NCI-H2227 (cell line): ENCODE measurements around the gene COL15A1.

Source experiments
- DNase-seq: peaks from one replicate; lab custom pipeline; 2025; ENCODE audit not compliant: unreplicated experiment; lab: John Stamatoyannopoulos, UW

The COL15A1 gene

DNA sequence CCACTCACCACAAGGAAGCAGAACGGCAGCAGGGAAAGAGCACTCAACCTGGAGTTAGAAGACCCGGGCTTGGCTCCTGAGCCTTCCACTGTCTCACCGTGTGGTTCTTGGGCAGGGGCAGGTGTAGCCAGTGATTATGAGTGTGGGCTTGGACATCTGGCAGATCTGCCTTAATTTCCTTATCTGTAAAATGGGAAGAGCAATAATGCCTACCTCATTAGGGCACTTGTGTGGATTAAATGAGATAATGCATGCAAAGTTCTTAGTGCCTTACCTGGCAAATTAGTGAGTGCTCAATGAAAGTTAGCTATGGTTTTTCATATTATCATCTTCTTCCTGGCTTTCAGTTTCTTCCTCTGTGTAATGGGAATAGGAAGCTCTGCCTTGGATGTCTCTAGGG, 28.1 kb upstream of the COL15A1 start:
- DNase-seq, result no peak

DNA sequence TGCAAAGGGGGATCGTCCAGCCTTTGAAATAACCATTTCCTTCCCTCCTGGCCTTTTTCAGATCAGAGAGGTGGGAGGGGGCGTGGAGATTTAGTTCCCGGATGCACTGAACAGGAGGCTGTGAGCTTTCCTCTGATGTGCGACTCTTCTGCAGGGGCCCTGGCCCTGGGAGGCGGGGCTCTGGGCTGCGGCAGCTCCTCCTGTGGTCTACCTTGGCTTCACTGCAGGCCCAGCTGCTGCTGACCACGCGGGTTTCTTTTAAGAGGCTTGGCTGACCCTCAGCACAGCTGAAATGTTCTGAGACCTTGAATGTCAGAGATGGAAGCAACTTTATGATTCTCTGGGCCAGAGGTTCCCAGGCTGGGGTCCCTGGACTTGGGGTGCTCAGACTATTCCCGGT, 27.0 kb upstream of the COL15A1 start:
- no peak for DNase-seq

DNA sequence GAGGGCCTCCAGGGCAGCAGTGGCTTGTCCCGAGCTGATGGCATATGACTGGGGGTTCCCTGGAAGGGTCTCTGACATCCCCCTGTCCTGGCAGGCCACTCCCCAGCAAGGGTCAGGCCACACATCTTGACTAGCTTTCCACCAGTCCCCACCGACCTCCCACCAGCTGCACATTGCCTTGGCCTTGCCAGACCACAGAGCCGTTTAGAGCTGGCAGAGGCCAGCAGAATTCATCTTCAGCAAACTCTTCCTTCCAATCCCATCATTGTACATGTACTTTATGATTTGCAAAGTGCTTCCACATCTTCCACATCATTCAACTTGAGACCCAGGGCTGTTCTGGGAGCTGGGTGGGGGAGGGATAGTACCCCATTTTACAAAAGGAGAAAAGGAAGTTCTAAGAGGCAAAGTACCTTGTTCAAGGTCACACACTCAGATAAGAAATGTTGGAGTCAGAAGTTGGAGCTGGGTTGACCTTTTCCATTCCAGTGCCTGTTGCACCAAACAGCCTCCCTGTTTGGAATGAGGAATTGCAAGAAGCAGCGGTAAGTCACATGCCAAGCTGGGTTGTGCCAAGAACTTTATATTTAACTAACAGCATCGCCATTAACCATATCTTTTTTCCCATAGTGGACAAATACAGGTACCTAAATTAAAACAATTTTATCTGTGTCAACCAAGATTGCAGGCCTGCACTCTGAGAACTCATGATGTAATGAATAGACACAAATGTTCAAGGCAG, 25.8 kb upstream of the COL15A1 start:
- no peak for DNase-seq

DNA sequence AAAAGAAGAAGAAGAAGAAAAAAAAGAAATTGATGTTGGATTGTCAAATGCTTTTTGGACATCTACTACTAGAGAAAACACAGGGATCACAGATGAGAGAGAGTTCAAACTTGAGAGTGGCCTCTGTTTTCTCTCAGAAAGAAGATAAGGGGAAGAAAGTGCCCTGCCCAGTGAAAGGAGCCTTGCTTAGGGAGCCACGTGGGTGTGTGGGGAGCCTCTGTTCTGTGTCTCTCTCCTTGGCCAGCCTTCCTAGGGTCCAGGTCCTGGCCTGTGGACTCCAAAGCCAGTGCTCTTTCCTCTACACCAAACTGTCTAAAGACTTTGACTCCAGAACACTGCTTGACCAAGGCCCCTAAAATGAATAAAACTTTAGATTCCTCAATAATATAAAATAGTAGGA, 22.0 kb upstream of the COL15A1 start:
- DNase-seq, result no peak

DNA sequence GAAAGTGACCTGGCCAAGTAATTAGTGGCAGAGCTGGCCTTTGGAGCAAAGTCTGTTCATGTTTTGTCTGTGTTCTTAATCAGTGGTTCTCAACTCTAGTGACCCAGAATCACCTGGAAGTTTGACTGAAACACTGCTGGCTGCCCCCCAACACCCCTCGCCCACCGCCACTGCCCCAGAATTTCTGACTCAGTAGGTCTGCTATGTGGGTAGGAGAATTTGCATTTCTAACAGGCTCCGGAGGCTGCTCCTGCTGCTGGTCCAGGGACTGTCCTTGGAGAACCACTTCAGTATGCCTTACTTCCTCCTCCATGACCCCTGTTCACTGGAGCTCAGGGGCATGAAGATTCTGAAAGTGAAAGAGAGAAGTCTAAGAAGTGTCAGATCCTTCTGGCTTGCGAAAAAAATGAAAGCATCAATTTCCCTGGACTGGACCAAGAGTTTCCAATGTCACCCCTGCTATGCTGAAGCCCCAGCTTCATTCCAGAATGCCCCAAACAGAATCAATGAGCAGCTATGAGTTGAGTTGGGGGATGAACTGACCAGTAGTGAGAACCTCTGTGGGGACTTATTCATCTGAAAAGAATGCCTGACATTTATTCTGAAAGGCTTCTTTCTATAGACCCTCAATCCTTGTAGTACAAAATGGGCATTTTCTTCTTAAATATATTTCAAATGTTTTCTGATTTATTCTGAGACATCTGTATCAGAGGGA, 20.8 kb upstream of the COL15A1 start:
- DNase-seq, result no peak

DNA sequence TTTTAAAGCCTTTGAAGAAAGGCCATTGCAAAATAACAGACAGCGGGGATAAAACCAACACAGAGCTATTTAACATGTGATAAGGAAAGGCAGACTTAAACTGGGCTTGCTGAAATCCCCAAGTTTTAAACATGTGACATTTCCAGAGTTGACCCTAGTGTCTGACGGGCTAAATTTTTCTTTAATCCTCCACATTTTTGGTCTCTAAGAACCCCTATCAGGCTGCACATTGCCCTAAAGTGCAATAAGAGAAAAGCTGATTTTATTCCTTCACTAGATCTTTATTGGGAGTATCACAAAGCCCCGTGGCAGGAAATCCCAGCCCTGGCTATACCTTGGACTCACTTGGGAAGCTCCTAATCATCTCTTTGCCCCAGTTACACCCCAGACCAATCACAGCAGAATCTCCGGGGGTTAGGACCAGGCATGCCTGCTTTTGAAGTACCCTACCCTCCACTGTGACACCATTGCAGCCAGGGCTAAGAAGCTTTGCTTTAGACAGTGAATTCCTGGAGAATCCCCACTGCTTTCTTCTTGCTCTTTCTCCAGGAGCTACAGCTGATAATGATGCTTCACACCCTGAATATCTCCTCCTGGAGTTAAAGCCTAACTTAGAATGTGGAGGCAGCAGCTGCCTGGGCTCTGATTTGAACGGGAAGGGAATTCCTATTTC, 20.1 kb upstream of the COL15A1 start:
- DNase-seq, result no peak

DNA sequence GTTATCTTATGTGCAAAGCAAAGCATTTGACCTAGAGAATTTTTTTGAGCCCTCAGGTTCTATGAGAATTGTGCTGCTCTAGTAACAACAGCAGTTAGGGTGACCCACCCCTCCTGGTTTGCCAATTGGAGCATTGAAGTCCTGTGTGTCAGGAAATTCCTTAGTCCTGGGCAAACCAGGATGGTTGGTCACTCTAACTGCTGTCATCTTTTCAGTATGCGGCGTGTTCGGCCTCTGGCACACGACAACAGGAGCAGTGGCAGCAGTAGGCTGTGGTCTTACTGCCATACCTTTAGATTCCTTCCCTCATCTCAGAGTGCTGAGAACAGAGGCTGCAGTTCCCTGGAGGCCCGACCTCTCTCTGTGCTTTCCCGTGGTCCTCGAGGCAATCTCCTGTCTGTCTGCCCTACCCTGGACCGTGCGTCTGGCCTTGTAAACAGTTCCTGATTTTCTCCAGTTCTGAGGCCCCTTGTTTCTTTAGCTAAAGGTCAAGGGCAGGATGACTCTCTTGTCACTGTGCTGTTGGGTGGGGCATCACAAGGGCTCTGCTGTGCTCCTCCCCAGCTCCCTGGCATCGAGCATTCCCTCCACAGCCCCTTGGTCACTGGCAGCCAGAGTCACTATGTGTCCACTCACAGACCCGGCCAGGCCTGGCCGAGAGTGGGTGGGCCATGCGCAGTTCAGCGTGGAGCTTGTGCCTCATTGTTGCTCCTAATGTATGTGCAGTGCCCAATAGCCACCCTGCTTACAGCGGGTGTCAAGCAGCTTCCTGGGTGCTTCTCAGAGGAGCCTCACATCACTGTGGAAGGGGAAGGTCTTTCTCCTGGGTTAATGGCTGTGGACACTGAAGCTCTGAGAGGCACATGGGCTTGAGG, 18.5 kb upstream of the COL15A1 start:
- DNase-seq, result no peak

DNA sequence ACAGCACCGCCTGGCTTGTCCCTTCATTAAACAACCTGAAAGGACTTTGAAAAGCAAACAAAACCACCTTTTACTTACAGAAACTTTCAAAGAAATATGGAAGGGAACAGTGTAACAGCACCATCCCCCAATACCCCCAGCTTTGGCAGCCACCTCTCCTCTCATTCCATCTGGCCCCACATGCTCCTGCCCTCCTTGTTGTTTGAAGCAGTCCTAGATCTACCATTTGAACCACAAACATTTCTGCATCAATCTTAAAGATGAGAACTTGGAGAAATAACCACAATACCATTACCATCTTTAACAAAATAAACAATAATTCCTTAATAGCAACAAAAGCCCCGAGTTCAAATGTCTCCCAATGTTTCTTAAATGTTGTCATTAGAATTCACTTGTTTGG, 17.8 kb upstream of the COL15A1 start:
- DNase-seq, result no peak

DNA sequence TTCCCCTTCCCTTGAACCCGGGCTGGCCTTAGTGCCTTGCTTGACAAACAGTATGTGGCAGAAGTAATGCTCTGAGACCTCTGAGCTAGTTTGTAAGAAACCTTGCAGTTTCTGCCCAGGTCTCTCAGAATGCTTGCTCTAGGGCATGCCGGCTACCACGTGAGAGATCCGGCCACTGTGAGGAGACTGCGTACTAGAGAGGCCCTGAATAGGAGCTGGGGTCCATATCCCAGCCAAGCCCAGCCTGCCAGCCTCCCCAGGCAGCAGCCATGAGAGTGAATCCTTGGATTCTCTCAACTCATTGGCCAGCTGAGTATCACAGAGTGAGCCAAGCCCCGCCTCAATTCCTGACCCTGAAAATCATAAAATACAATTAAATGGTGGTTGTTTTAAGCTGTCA, 16.0 kb upstream of the COL15A1 start:
- DNase-seq, result no peak

DNA sequence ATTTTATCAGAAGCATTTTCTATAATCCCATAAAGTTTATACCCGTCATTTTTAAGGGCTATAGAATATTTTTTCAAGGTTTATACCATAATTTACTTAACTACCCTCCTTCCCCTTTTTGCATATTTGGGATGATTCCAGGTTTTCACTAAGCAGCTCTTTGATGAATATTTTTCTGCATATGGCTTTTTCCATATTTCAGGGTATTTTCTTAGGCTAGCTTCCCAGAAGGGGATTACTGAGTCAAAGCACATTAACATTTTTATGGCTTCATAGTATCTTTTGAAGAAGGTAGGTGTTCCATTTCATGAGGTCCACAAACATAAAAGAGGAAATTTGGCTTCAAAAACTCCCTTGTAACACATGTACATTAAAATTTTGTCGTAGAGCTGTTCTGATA, 14.6 kb upstream of the COL15A1 start:
- DNase-seq, result no peak

DNA sequence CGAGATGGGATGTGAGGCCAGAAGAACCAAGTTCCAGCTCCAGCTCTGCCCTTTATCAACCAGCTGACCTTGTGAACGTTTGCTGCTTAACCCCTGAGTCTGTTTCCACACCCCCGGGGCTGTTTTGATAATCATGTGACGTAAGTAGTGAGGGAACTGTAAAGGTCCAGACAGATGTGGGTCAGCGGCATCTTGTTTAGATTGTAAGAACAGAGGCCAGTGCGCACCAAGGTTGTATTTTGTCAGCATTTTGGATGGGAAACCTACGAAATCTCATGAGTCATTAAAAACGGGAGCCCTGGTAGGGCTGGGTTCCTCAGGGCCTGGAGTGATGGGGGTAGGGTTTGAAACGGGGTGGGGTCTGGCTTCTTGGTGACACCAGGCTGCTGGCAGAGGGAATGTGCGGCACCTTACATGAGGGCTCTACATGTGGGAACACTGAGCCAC, 13.8 kb upstream of the COL15A1 start:
- DNase-seq, result no peak

DNA sequence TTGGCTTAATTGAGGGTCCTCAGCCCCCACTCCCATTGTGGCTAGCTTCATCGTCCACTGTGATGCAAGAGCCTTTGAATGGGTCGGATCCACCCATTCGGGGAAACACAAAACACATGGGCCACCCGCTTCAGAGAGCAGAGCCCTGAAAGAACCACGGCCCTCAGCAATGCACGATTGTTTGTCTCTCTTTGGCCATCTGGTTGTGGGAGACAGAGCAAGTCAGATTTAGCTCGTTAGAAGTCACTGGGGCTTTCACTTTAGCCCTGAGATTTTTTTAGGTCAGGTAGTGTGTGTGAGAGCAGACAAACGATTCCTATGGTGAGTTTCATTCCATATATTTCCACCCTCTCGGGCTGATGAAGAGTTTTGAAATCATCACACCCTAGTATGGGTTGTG, 12.9 kb upstream of the COL15A1 start:
- no peak for DNase-seq

DNA sequence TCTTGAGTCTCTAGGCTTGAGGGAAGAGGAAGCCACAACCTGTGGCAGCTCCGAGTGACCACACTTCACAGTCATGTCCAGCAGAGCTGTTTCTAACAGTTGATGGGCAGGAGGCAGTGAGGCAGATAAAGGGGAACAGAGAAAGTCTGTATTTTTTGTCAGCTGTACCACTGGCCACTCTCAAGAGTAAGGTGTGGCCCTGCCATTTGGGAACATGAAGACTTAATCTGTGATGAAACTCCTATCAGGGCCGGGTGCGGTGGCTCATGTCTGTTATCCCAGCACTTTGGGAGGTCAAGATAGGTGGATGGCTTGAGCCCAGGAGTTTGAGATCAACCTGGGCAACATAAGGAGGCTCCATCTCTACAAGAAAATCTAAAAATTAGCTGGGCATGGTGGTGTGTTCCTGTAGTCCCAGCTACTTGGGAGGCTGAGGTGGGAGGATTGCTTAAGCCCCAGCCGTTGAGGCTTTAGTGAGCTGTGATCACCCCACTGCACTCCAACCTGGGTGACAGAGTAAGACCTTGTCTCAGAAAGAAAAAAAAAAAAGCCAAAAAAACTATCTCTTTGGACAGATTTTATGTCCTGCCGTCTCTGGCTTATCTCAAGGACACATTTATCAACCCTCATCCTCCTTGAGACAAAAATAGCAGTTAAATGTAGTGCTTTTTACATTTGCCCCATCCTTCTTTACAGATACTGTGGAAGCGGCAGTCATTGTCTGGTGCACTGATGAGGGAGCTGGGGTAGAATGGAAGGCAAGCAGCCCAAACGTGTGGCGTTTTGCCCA, 11.9 kb upstream of the COL15A1 start:
- no peak for DNase-seq

DNA sequence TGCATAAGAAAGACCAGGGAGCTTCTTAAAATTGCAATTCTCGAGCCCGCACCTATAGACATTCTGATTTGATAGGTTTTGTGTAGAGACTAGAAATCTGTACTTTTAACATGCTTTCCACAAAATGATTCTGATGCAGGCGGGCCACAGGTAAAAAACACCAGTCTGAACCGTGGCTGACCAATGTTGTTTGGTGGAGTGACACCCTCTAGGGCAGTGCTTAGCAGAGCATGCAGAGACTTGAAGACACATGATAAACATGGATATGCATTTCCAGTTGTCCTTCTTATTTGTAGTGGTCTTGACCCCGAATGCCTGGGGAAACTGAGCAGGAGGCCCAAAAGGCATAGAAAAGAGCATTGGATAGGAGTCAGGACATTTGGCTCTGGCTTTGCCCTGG, 10.5 kb upstream of the COL15A1 start:
- DNase-seq, result no peak

DNA sequence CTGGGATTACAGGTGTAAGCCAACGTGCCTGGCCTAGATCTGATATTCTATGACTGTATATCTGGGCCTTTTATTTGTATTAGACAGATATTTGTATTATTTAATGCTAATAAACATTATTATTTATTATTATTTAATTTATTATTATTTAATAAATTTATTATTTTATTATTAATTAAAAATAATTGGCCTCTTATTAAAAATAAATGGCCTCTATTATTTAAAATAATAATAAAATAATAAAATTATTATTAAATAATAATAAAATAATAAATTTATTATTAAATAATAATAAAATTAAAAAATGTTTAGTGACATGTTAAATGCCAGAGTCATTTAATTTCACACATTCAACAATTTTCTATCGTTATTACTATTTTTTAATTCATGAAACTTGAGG, 9.8 kb upstream of the COL15A1 start:
- no peak for DNase-seq

DNA sequence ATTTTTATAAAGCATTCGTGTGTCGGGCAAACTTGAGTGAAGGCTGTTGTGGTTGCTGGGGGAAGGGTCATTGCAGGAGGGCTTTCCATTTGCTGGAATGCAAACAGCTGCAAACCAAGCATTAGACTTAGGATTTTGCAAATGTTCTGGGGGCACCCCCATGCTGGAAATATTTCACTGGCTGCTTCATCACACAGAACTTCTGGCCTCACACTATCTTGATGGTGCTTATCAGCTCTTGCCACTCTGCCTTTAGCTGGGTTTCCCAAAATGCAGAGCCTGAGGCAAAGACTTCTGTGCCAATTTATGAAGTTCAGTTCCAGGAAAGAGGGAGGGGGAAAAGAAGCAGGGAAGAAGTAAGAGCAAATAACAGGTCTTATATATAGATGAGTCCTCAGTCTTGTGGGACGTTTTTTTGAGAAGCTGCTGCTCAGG, 8.6 kb upstream of the COL15A1 start:
- no peak for DNase-seq

DNA sequence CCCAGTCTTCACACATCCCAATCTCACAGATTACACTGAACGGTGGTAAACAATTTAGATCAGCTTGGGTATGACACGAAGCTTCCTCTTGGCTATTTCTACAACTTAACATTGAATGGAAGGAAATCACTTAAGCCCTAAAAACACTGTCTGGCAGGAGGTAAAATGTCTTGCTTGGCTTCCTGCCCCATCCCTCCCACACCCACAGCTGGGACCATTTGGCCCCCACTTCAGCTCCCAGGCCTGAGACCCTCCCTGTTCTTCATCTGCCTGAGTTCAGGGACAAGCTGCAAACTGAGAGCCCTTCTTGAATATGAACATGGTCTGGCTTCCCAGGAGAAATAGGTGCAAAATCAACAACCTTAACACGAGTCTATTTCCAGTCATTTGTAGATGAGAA, 3.4 kb upstream of the COL15A1 start:
- no peak for DNase-seq

DNA sequence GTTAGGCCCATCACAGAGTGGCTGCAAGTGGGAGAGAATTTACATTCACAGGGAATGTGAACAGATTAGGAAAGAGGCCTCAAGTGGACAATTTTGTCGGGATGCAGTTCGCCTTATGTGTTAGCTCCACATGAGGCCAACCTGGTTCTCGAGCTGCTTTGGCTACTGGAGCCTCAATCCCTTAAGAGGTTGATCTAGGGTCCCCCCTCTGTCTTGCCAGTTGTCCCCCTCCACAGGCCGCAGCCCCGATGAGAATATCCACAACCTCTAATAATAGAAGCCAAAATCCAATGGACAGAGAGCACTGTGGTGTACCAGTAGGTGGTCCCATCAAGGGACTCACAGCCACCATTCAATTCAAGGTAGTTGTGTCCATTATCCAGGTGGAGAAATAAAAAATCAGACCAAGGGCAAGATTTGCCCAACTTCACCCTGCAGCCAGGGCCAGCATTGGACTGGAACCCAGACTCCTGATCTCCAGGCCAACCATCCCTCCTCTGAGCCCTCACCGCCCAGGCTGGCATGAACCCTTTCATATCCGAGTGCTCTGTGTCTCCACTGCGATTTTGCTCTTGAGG, 1.7 kb upstream of the COL15A1 start:
- no peak for DNase-seq

DNA sequence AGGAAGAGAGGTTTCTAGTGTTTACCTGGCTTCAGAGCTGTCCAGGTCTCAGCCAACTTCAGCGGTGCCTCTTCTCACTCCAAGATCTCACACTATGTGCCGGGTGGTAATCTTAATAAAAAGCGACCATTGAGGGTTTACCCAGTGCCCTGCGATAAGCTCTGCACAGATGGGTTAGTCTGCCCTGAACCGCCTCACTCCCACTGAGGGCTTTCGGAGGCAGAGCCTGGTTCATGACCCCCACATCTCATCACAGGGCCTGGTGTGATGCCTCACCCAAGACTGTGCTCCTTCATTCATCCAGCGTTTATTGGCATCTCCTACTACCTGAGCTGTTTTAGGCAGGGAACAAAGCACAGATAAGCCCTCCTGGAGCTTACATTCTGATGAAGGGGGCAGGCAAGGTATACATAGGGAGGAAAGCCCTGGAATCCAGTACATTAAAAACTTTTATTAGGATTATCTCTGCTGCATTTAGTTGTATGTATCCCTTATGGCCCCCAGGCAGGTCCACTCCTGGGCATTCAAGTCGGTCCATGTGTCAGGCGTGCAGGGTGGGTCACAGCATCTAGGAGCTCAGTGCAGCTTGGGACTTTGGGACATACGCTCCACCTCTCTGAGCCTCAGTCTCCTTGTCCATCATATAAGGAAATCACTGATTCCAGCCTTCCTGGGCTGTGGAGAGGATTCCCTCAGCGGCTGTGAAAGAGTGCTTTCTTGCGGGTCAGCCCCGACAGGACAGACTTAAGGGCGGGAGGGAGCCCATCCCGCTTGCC, 613 bp upstream of the COL15A1 start:
- DNase-seq, result no peak
